MCF 10A (cell line): ENCODE measurements around the gene KCNJ10. TPM values are rescaled to one million over a fixed set of nuclear protein-coding genes. Genes with fewer than 3 reads are reported as not detected.

Source experiments
- BruUV-seq: library from RNA; stranded (reverse); fragments of 400-500 nt; replicated peaks from 2 replicates; lab custom pipeline; 2021; lab: Mats Ljungman, UMichigan
- CTCF ChIA-PET: fragments of 300-600 bp; sonication (Branson Sonifier 250); formaldehyde crosslinking; extraction: SDS; loops from one replicate; lab custom pipeline; 2021; ENCODE audit warnings: antibody characterized with exemption, inconsistent platforms; lab: Yijun Ruan, JAX
- POLR2A ChIA-PET: fragments of 300-600, 350-650 bp; sonication (Branson Sonifier 250); formaldehyde crosslinking; extraction: SDS; loops from one replicate; lab custom pipeline; 2020; ENCODE audit warnings: antibody characterized with exemption, inconsistent platforms; lab: Yijun Ruan, JAX
- DNase-seq: peaks from one replicate; pipeline ENCODE4 v3.0.0-alpha.2; 2018; ENCODE audit not compliant: unreplicated experiment
- H3K27ac Mint-ChIP-seq: one replicate; pipeline ENCODE4 v1.8.0; 2022; ENCODE audit warnings: mild to moderate bottlenecking, low read depth, mixed read lengths; ENCODE audit not compliant: unreplicated experiment
- H3K27me3 Mint-ChIP-seq: one replicate; pipeline ENCODE4 v1.8.0; 2022; ENCODE audit warnings: mixed read lengths; ENCODE audit not compliant: insufficient read depth, unreplicated experiment
- H3K36me3 Mint-ChIP-seq: one replicate; pipeline ENCODE4 v1.8.0; 2022; ENCODE audit warnings: mild to moderate bottlenecking, moderate library complexity, mixed read lengths; ENCODE audit not compliant: insufficient read depth, unreplicated experiment
- H3K4me1 Mint-ChIP-seq: one replicate; pipeline ENCODE4 v1.8.0; 2022; ENCODE audit warnings: mixed read lengths; ENCODE audit not compliant: insufficient read depth, unreplicated experiment
- H3K4me3 Mint-ChIP-seq: one replicate; pipeline ENCODE4 v1.8.0; 2022; ENCODE audit warnings: mild to moderate bottlenecking, moderate library complexity, mixed read lengths; ENCODE audit not compliant: unreplicated experiment
- H3K9me3 Mint-ChIP-seq: one replicate; pipeline ENCODE4 v1.8.0; 2022; ENCODE audit warnings: mixed read lengths; ENCODE audit not compliant: unreplicated experiment
- intact Hi-C: fragments of 100-400 bp; cut with micrococcal nuclease; formaldehyde crosslinking; loops from 2 replicates; pipeline ENCODE4 v1.14.1; 2022
- total RNA-seq: library from RNA; stranded (reverse); gene quantifications from 2 replicates; pipeline ENCODE4 v1.2.3, GENCODE V29; 2022
- TF ChIP-seq, protein P1 (sequence below): fragments of 200-600 bp; IDR thresholded peaks from one replicate; pipeline ENCODE4 v1.8.0; 2022; ENCODE audit warnings: antibody characterized with exemption, mild to moderate bottlenecking; ENCODE audit not compliant: unreplicated experiment

KCNJ10 gene
- total RNA-seq, 1 experiment from 2014 or later, result not detected

GRCh38 chr1:160079448-160079847 lies 9.5 kb upstream of the KCNJ10 start:
- H3K27me3 Mint-ChIP-seq, result peaks cover 64% of the 10 kb centered on the region
- H3K4me1 Mint-ChIP-seq, result no peaks in the 10 kb centered on the region

DNA sequence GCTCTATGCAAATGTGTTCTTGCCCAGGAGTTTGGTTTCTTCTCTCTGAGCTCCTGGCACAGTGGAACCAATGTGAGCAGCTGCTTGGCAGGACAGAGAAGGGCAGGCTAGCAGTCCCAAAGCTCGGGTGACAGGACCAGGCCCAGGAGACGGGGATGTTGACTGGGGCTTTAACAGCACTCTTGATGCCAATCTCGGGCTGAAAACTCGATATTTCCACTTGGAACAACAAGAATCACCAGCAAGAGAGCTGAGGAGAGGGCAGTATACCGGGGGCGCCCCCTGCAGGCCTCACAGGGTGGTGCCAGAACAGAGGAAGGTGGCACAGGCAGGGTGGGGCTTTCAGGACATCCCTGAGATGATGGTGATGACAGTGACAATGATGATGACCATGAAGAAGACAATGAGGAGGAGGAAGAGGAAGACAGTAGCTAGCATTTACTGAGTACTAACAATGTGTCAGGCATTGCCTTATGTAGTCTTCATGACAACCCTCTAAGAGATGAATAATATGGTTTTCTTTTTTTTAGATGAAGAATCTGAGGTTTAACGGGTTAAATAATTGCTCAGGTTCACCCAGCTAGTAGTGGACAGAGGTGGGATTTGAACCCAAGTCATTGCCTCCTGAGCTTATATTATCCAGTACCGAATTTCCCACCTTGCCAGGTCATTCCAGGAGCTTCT lies 8.7 kb upstream of the KCNJ10 start:
- peaks cover 64% of the 10 kb centered on the region for H3K27me3 Mint-ChIP-seq
- CTCF ChIA-PET, result interaction anchor here (0.5 to 49.6 kb wide), 51 partner anchors 2 to 1967 kb away, joined by 3 to 1546 read pairs (median 4); partner anchors contain the start of genes IGSF8, IGSF9, KCNJ10 and KCNJ9
- TF ChIP-seq, protein P1, sequence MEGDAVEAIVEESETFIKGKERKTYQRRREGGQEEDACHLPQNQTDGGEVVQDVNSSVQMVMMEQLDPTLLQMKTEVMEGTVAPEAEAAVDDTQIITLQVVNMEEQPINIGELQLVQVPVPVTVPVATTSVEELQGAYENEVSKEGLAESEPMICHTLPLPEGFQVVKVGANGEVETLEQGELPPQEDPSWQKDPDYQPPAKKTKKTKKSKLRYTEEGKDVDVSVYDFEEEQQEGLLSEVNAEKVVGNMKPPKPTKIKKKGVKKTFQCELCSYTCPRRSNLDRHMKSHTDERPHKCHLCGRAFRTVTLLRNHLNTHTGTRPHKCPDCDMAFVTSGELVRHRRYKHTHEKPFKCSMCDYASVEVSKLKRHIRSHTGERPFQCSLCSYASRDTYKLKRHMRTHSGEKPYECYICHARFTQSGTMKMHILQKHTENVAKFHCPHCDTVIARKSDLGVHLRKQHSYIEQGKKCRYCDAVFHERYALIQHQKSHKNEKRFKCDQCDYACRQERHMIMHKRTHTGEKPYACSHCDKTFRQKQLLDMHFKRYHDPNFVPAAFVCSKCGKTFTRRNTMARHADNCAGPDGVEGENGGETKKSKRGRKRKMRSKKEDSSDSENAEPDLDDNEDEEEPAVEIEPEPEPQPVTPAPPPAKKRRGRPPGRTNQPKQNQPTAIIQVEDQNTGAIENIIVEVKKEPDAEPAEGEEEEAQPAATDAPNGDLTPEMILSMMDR, result peak; percentile 98
- no peaks in the 10 kb centered on the region for H3K4me1 Mint-ChIP-seq
- intact Hi-C loops, result loop anchor here (1.0 to 10.0 kb wide), 2 partner anchors 32 to 144 kb away; no protein-coding TSS in a partner anchor
- H3K4me3 Mint-ChIP-seq, result no peak overlapping the region
- no peaks in the 10 kb centered on the region for H3K9me3 Mint-ChIP-seq
- H3K27ac Mint-ChIP-seq, result no peak overlapping the region
- peak; percentile 67 for DNase-seq
- POLR2A ChIA-PET, result interaction anchor here (0.6 to 2.7 kb wide), 12 partner anchors 8 to 184 kb away, joined by 3 to 16 read pairs (median 3); partner anchors contain the start of gene PIGM
- no TSS peak for BruUV-seq
- peaks cover 4% of the 10 kb centered on the region for H3K36me3 Mint-ChIP-seq

More at GRCh38 chr1:160079448-160079847, 9.5 kb upstream of the KCNJ10 start:
- ChIA-PET POLR2A (interaction anchor here (0.9 to 2.7 kb wide), 5 partner anchors 8 to 183 kb away, joined by 3 to 16 read pairs (median 3); partner anchors contain the start of gene PIGM), CTCF (interaction anchor here (0.6 to 49.6 kb wide), 30 partner anchors 1 to 940 kb away, joined by 3 to 1546 read pairs (median 6); partner anchors contain the start of genes IGSF8, IGSF9, KCNJ10 and KCNJ9)
- DNase-seq, result no peak
- Mint-ChIP-seq H3K4me3 (no peak overlapping the region), H3K36me3 (peaks cover 4% of the 10 kb centered on the region), H3K9me3 (no peaks in the 10 kb centered on the region), H3K27ac (no peak overlapping the region)
- TF ChIP-seq, protein P1, result no peak
- intact Hi-C loops, result loop anchor here (10.0 kb wide), 1 partner anchor 145 kb away; no protein-coding TSS in a partner anchor
- no TSS peak for BruUV-seq

DNA sequence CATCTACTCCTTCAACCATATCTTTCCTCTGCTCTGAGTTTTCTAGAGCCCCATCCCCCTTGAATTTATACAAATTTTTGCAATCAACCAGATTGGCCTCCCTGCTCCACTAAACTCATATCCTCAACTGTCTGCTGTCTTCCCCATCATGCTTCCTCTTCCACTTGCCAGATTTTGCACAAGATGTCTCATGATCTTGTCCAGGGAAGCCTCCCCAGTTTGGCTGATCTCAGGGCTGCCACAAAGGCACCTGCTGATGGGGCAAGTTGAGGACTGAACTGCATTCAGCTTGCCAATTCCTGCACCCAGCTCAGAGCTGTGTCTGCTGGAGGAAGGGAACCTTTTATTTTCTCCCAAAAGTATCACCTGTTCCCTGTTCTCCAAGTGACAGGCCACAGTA lies 7.5 kb upstream of the KCNJ10 start:
- ChIA-PET CTCF (interaction anchor here (0.6 to 49.6 kb wide), 25 partner anchors 3 to 936 kb away, joined by 3 to 1546 read pairs (median 7); partner anchors contain the start of genes IGSF8, KCNJ10, KCNJ9 and PIGM), POLR2A (interaction anchor here (1.1 to 1.4 kb wide), 2 partner anchors 14 to 27 kb away, joined by 3 to 4 read pairs; no protein-coding TSS in a partner anchor)
- no peaks in the 10 kb centered on the region for H3K4me1 Mint-ChIP-seq
- BruUV-seq, result no TSS peak
- H3K36me3 Mint-ChIP-seq, result peaks cover 4% of the 10 kb centered on the region
- H3K27me3 Mint-ChIP-seq, result peaks cover 56% of the 10 kb centered on the region
- intact Hi-C loops, result loop anchor here (10.0 kb wide), 1 partner anchor 143 kb away; no protein-coding TSS in a partner anchor
- TF ChIP-seq, protein P1, result no peak
- no peaks in the 10 kb centered on the region for H3K9me3 Mint-ChIP-seq
- no peak for DNase-seq
- no peak overlapping the region for H3K27ac Mint-ChIP-seq
- H3K4me3 Mint-ChIP-seq, result no peak overlapping the region

- no peak for DNase-seq
- intact Hi-C loops, result loop anchor here (10.0 kb wide), 1 partner anchor 141 kb away; no protein-coding TSS in a partner anchor
- H3K27me3 Mint-ChIP-seq, result peaks cover 50% of the 10 kb centered on the region
- TF ChIP-seq, protein P1, result no peak
- no peak overlapping the region for H3K4me3 Mint-ChIP-seq
- CTCF ChIA-PET, result interaction anchor here (0.6 to 49.6 kb wide), 9 partner anchors 5 to 1152 kb away, joined by 3 to 1546 read pairs (median 4); partner anchors contain the start of genes IGSF8, KCNJ10, KCNJ9 and PIGM
- no peaks in the 10 kb centered on the region for H3K9me3 Mint-ChIP-seq
- H3K4me1 Mint-ChIP-seq, result no peaks in the 10 kb centered on the region
- POLR2A ChIA-PET, result no interaction called here
- BruUV-seq, result no TSS peak
- H3K36me3 Mint-ChIP-seq, result peaks cover 4% of the 10 kb centered on the region
- no peak overlapping the region for H3K27ac Mint-ChIP-seq
Observed at GRCh38 chr1:160076295-160076694, 6.3 kb upstream of the KCNJ10 start.
